GM18861 (cell line): Measurements from ENCODE around the gene C5AR2.
"Not testable (repeated sequence)": the region's sequence is repeated elsewhere in the genome, so short reads cannot be mapped to it uniquely, and the experiment has no call there.

Experiments
- ATAC-seq: cut with Tn5 transposase; IDR thresholded peaks from one replicate; pipeline ENCODE4 v1.9.1; 2021; ENCODE audit not compliant: unreplicated experiment

The C5AR2 gene

DNA sequence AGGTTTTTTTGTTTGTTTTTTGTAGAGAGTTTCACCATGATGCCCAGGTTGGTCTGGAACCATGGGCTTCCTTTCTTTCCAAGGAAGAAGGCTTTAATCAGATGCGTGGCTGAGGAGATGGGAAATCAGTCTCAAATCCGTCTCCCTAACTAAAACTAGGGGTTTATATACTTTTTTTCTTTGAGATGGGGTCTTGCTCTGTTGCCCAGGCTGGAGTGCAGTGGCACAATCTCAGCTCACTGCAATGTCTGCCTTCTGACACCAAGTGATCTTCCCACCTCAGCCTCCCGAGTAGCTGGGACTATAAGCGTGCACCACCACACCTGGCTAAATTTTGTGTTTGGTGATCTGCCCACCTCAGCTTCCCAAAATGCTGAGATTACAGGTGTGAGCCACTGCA, 52.6 kb downstream of the C5AR2 start:
- ATAC-seq: not testable (repeated sequence)

- not testable (repeated sequence) for ATAC-seq
Measured at GRCh38 chr19:47386582-47386981, 54.6 kb downstream of the C5AR2 start.

DNA sequence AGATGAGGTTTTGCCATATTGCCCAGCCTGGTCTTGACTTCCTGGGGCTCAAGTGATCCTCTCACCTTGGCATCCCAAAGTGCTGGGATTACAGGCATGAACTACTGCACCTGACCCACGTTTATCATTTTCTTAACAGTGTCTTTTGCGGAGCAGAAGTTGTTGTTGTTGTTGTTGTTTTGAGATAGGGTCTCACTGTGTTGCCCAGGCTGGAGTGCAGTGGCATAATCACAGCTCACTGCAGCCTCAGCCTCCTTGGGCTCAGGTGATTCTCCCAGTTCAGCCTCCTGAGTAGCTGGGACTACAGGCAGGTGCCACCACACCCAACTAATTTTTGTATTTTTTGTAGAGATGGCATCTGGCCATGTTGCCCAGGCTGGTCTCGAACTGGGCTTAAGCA, 55.6 kb downstream of the C5AR2 start:
- ATAC-seq: not testable (repeated sequence)

DNA sequence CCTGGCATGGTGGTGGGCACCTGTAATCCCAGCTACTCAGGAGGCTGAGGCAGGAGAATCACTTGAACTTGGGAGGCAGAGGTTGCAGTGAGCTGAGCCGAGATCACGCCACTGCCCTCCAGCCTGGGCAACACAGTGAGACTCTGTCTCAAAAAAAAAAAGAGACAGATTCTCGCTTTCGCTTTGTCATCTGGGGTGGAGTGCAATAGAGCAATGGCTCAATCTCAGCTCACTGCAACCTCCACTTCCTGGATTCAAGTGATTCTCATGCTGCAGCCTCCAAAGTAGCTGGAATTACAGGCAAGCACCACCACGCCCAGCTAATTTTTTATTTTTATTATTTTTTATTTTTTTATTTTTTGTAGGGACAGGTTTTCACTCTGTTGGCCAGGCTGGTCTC, 56.7 kb downstream of the C5AR2 start:
- ATAC-seq: not testable (repeated sequence)

GRCh38 chr19:47389150-47389556, 57.2 kb downstream of the C5AR2 start:
- ATAC-seq: no peak

- no peak for ATAC-seq
Measured at GRCh38 chr19:47390533-47391488, 58.8 kb downstream of the C5AR2 start.

DNA sequence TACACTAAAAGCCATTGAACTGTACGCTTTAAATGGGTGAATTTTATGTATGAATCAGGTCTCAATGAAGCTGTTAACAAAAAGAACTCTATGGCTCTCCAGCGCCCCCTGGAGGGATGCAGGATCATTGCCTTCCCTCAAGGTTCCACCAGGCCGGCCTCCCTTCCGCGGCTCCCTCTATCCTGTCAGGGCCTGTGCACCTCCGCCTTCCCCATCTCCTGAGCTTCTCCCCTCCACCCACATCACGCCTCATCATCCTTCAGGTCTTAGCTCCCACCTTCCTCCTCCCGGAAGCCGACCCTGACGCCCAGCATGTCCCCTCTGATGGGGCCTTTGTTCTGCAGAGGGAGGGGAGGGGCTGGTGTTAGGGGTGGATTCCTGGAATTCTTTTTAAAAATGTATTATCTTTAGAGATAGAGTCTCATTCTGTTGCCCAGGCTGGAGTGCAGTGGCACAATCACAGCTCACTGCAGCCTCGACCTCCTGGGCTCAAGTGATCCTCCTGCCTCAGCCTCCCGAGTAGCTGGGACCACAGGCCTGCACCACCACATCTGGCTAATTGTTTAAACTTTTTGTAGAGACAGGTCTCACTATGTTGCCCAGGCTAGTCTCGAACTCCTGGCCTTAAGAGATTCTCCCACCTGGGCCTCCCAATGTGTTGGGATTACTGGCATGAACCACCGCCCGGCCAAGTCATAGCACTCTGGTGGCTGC, 59.7 kb downstream of the C5AR2 start:
- no peak for ATAC-seq
